CD4-positive, alpha-beta T cell treated with Interferon alpha-2 for 1 hour (primary cell): ENCODE measurements around the gene FAM174A.
A peak's percentile ranks its signal among the peaks of the same experiment; 100 is the strongest.

ENCODE experiments used
- DNase-seq, 2 donors: peaks; one replicate each; pipeline ENCODE4 v3.0.0-alpha.2; 2020 to 2022

Gene FAM174A

GRCh38 chr5:100535060-100536005 lies at the start of gene FAM174A:
Gene FAM174A, plus strand, starts transcription at chr5:100535374. Its CDS starts 157 bp downstream, at chr5:100535531.
- DNase-seq: peak; percentile 95 to 96

GRCh38 chr5:100493996-100494395 lies 41.2 kb upstream of the FAM174A start:
- no peak for DNase-seq

DNA sequence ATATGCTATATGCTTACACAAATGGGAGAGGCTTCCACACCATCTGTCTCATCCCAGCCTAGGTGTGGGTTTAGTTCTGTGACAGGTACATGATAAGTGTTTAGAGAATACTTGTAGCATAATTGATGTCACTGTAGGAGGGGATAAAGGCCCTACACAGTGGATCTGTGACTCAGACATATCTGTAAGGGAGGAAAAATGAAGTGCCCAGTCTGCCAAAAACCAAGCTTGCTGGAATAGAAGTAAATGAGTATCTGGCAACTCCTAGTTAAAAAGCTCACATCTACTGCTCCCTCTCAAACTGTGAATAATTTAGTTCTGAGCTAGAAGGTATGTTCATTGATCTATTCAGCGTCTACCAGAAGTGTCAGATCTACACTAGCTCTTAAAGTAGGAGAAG lies 38.9 kb upstream of the FAM174A start:
- no peak for DNase-seq

GRCh38 chr5:100502684-100503083 lies 32.5 kb upstream of the FAM174A start:
- no peak for DNase-seq

GRCh38 chr5:100505984-100506670 lies 29.0 kb upstream of the FAM174A start:
- no peak for DNase-seq

DNA sequence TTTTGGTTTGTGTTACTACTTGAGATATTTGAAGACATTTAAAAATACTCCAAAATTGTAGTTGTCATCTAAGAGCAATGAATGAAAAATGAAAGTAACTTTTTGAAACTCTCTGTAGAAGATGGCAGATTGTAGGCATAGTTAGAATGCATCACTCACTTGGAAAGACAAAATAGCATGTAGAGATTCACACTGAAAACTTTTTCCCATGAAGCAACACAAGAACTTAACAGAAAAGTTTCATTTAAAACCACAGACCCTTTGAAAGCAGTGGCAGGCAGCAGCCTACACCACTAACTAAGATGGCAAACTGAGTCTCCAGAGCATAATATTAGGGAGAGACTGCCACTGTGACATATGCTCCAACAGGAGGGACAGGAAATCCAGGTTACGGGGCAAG lies 18.9 kb upstream of the FAM174A start:
- DNase-seq: no peak

- DNase-seq: no peak
These were observed 17.7 kb upstream of the FAM174A start for GRCh38 chr5:100517301-100517974.

- DNase-seq: no peak
These were observed 16.8 kb upstream of the FAM174A start for GRCh38 chr5:100518377-100518776.

- DNase-seq: no peak
These were observed 16.1 kb upstream of the FAM174A start for GRCh38 chr5:100519075-100519474.

GRCh38 chr5:100520348-100520747 lies 14.8 kb upstream of the FAM174A start:
- no peak for DNase-seq

- DNase-seq: no peak
These were observed 2.8 kb downstream of the FAM174A start for GRCh38 chr5:100537946-100538345.

GRCh38 chr5:100539519-100539918 lies 4.3 kb downstream of the FAM174A start:
- DNase-seq: no peak

DNA sequence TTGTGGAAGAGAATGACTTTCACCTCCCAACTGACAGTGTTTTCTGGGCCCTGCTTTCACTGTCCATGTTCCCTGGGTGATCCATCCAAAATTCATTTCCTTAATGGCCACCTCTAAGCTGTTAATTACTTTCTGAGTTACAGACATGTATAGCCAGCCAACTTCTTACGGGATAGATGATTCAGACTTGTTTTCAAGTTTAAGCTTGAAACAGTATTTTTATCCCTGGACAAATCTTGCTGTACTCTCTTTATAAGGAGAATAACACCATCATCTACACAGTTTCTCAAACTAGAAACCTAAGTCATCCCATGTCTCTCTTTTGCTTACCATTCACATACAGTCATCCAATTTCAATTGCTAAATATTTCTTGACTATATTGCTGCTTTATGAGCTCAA lies 6.9 kb downstream of the FAM174A start:
- no peak for DNase-seq

DNA sequence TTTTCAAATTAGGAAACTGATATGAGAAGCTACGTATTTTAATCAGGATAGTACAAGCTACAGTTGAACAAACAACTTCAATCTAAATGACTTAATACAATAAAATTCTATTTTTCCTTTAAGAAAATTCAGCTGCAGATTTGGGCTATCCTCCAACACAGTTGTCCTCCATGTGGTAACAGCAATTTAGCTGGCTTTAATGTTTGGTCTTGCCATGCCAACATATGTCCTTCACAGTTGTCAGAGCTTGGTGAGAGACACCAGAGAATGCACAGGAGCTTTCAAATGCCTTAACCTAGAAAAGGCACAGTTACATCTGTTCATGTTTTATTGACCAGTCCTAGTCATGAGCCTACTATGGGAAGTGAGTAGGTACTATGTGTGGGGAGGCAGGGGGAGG lies 10.8 kb downstream of the FAM174A start:
- no peak for DNase-seq

GRCh38 chr5:100550531-100551051 lies 15.4 kb downstream of the FAM174A start:
- DNase-seq: no peak

DNA sequence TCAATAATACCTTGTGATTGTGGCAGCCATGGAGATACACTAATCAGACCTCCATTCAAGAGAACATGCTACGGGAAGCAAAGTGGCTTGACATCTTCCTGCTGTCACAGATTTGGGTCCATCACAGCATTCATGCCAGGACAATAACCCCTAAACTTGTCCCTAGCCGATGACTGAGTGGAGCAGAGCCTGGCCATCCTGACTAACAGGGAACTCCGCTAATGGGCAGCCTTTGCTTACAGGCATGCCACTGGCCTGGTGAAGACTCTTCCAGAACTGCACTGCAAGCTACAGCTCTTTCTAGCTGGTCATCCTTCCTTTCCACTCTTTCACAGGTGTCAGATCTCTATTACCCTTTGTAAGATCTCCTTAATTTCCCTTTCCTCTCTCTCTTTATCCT lies 16.0 kb downstream of the FAM174A start:
- DNase-seq: no peak

GRCh38 chr5:100553209-100553608 lies 18.0 kb downstream of the FAM174A start:
- DNase-seq: no peak

GRCh38 chr5:100560860-100561259 lies 25.7 kb downstream of the FAM174A start:
- DNase-seq: no peak

DNA sequence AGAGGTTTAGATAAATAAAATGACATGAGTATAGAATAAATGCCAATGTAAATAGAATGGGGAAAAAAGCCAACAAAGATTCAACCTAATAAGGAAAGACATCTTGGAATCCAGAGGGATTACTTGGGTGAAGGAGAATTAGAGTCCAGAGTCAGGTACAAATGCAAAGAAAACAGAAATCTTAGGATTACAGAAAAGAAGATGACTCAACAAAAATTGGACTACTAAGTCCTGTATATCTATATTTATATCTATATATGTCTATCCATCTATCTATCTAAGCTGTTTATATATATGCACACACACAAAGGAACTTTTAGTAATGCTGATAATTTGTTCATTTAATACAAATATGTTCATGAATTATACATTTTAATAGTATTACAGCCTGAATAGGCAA lies 27.6 kb downstream of the FAM174A start:
- DNase-seq: no peak

GRCh38 chr5:100566382-100567141 lies 31.4 kb downstream of the FAM174A start:
- DNase-seq: peak in 1 of 2 donors; percentile 6

DNA sequence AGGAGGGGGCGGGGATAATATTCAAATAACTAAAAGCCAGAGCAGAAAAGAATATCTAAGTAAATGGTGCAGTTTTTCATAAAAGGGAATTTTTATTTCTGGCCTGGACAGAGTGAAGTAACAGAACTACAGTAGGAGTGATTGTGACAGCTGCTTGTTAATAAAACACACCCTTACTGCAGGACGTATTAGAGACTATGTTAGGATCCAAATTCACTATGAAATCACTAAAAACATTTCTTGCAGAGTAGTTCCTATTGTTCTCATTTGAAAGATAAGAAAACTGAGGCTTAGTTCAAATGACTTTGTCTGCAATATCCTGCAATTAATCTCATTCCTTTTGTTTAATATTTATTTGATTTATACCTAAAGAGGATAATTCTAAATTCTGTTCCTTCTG lies 39.5 kb downstream of the FAM174A start:
- DNase-seq: no peak

- DNase-seq: no peak
These were observed 40.6 kb downstream of the FAM174A start for GRCh38 chr5:100575815-100576214.
